Stimulated activated naive CD4-positive, alpha-beta T cell (primary cell): ENCODE data around the gene SHISA5.
"Not testable (repeated sequence)": the region's sequence is repeated elsewhere in the genome, so short reads cannot be mapped to it uniquely, and the experiment has no call there.

Experiments used
- DNase-seq, 6 experiments: peaks; one replicate each; lab custom pipeline; 2025; lab: John Stamatoyannopoulos, UW

SHISA5 gene

GRCh38 chr3:48504051-48504946 lies at the start of gene SHISA5:
TSS of gene SHISA5 (minus strand) at chr3:48504174. CDS start at chr3:48504094, 80 bp downstream.
- DNase-seq, result peak; percentile 17 to 48 (median 24)

GRCh38 chr3:48553361-48553760 lies 49.4 kb upstream of the SHISA5 start:
- DNase-seq, result no peak

GRCh38 chr3:48552111-48552951 lies 48.4 kb upstream of the SHISA5 start:
- DNase-seq, result no peak

DNA sequence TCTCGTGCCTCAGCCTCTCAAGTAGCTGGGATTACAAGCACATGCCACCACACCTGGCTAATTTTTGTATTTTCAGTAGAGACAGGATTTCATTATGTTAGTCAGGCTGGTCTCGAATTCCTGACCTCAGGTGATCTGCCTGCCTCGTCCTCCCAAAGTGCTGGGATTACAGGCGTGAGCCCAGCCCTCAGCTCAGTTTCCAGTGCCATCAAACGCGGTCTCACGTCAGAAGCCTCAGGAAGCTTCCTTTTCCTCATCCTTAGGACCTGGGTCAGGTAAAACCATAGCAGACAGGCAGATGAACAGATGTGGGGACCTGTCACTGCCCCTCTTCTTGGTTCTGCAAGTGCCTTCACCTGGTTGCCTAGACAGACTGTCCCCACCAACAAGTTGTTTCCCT lies 47.7 kb upstream of the SHISA5 start:
- DNase-seq, result not testable (repeated sequence)

DNA sequence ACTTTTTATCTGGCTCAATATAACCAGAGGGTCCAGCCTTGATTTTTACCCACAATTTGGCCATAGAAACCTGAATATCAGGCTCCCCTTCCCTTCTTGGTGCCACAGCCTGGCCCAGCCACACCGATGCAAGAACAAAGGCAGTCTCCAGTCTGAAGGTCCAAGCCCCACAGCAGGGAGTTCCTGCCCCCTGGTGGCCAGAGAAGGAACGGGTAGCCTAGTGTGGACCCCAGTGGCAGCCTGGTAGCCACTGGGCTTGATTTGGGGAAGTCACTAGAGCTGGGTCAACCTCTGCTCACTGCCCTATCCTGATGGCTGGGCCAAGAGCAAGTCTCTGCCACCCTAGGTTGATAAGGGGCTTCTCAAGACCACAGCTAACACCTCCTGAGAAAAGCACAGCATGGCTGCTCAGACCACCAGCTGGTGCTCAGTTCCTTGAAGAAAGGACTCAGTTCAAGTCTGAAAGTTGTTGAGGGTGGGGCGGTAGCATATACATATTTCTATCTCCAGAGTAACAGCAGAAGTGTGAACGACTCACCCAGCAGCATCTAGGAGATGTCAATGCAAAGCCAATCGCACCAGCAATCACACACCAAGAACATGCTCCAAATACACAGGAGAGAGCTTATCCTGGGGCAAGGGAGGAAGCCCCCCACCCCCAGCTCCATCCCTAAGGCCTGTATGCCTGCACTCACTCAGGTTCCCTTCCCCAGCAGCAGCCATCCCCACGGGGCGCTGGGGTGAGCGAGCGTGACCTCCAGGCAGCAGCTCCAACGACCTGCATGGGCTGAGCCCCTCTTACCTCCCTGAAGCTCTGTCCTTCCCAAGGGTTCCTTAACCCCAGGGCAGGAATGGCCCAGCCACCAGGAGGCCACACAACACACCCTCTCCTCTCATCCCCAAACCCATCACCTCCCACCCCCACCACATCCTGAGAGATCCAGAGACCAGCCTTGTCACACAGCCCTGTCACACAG lies 45.0 kb upstream of the SHISA5 start:
- DNase-seq, result peak; percentile 43 to 82 (median 74)

DNA sequence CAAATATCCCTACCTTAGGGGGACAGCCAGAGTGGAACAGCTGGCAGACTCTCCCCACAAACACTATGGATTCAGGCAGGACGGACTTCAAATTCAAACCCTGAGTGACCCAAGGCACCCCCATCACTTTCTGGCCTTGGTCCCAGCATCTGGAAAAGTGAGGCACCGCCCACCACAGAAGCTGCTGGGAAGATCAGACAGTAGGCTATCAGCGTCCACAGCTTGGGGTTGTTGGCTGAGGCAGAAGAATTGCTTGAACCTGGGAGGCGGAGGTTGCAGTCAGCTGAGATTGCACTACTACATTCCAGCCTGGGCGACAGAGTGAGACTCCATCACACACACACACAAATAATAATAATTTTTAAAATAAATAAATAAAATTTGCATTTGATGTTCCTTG lies 44.2 kb upstream of the SHISA5 start:
- no peak for DNase-seq

DNA sequence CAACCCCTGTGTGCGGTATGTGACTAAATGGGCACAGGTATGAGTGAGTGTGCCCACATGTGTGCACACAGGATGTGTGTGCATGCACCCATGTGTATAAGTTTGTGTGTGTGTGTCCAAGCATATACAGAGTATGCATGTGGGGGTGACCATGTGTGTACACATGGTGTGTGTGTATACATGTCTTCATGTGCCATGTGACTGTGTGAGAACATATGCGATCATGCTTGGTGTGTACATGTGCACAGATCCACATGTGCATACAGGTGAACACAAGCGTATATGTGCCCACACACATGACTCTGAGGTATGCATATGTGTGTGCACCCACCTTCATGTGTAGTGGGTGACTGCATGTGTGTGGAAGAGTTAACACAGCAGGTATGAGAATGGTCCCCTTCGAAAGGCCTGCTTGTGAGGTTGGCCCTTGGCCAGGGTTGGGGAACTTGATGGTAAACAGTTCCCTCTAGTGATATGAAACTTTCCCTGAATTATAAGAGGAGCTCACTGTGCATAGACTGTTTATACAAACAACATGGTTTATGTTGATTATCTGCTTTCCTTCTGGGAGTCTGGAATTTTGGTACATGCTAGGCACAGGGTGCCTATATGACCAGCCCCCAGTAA lies 42.3 kb upstream of the SHISA5 start:
- peak in 2 of 6 experiments; percentile 6 to 39 for DNase-seq

DNA sequence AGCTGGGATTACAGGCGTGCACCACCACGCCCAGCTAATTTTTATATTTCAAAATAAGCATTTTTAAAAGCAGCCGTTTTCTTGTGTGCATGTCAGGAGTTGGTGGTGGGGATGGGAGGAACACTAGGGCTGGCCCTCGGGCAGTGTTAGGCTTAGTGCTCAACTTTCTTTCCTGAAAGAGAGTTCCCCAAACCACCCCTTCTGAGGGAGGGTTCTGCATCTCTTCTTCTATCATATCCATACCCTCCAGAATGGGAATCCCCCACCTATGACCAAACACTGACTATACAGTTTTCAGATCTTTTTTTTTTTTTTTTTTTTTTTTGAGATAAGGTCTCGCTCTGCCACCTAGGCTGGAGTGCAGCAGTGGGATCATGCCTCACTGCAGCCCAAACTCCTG lies 40.2 kb upstream of the SHISA5 start:
- DNase-seq, result no peak

DNA sequence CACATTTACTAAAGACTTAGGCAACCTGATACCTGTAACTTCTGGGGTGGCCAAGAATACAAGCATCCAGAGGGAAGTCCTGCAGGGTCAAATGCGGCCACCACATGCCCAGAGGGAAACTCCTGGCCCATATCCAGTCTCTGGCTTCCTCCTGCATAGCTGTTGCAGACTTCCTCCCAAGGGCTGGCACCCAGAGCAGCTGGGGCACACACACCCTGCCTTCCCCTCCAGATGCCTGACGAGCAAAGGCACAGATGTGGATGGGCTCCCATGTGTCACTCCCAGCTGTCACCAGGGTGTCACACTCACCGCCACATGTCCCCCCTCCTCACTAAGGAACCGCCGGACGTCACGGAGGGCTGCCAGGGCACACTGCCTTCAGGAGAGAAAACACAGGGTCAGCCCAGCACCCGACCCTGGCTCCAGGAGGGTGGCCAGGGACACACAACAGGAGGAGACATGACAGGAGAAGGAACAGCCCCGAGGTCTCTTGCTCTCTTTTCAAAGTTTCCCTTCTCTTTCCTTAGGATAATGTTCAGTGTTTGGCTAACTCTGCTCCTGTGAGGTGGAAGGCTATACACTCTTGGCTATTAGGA lies 39.4 kb upstream of the SHISA5 start:
- no peak for DNase-seq

DNA sequence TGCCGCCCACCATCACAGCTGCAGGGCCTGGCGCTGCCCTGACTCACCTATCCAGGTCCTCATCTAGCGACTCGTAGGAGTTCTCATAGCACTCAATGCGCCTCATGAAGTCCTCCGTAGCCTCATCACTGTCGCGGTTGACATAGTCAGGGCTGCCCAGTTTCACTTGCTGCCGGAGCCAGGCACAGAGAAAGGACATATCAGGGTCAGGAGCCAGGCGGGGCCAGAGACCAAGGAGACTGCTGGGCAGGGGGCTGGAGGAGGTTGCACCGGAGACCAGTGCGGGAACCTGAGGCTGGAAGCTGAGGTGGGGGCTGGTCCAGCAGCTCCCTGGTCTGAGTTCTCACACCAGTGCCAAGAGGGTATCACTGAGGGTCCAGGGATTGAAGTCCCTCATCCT lies 34.5 kb upstream of the SHISA5 start:
- no peak for DNase-seq

- DNase-seq, result no peak
Observed at GRCh38 chr3:48536785-48537184, 32.8 kb upstream of the SHISA5 start.

GRCh38 chr3:48536116-48536515 lies 32.1 kb upstream of the SHISA5 start:
- no peak for DNase-seq

- DNase-seq, result no peak
Observed at GRCh38 chr3:48535578-48535977, 31.6 kb upstream of the SHISA5 start.

DNA sequence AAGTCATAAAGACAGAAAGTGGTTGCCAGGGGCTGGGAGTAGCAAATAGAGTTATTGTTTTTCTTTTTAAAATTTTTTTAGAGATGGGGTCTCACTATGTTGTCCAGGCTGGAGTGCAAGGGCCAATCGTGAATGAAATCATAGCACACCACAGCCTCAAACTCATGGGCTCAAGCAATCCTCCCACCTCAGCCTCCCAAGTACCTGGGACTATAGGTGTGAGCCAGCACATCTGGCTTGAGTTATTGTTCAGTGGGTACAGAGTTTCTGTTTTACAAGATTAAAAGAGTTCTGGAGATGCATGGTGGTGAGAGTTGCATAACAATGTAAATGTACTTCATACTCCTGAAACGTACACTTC lies 29.0 kb upstream of the SHISA5 start:
- no peak for DNase-seq

- no peak for DNase-seq
Observed at GRCh38 chr3:48532271-48532976, 28.4 kb upstream of the SHISA5 start.

DNA sequence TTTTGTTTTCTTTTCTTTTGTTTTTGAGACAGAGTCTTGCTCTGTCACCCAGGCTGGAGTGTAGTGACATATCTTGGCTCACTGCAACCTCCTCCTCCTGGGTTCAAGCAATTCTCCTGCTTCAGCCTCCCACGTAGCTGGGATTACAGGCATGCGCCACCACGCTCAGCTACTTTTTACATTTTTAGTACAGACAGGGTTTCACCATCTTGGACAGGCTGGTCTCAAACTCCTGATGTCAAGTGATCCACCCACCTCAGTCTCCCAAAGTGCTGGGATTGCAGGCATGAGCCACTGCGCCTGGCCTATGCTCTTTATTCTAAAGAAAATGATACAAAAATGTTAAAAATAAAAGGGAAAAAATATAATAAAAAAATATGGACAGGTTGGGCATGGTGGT lies 26.7 kb upstream of the SHISA5 start:
- not testable (repeated sequence) for DNase-seq

- DNase-seq, result no peak
Observed at GRCh38 chr3:48528754-48529153, 24.8 kb upstream of the SHISA5 start.

DNA sequence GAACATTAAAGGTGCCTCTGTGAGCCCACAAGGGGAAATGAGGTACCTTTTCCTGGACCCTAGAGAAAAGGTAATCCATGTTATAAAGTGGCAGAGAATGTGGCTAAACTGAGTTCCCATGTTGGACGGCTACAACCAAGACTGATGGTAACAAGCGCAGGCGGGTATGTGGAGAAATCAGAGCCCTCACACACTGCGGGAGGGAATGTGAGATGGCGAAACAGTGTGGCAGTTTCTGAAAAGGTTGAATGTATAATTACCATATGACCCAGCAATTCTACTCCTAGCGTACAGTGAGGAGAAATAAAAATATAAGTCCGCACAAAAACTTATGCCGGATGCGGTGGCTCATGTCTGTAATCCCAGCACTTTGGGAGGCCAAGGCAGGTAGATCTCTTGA lies 24.1 kb upstream of the SHISA5 start:
- no peak for DNase-seq

DNA sequence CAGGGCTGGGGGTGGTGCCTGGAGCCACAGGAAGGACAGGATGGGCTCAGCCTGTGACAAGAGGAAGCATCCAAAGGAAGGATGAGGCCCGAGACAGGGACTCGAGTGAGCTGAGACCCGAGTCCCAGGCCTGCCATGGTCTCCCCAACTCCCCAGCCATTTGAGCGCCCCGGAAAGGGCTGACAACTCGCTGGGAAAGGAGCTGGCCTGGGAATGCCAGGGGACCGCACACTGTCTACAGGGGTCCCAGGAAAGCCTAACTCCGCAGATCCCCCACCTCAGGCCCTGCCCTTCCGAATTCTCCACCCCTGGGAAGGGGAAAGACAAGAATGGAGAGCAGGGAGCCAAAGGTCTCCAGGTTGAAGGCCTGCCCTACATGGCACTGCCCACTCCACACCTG lies 21.0 kb upstream of the SHISA5 start:
- DNase-seq, result no peak

- no peak for DNase-seq
Observed at GRCh38 chr3:48521635-48522034, 17.7 kb upstream of the SHISA5 start.
